HepG2 (cell line): ENCODE results near the gene RAB29. TPM values are rescaled to one million over a fixed set of nuclear protein-coding genes. Genes with fewer than 3 reads are reported as not detected.

Source experiments
- ATAC-seq: fragments of 200-7000 bp; cut with Tn5 transposase; 3 replicates; pipeline ENCODE4 v1.9.1; 2020; ENCODE audit warnings: mild to moderate bottlenecking, moderate library complexity
- BruUV-seq: library from RNA; stranded (reverse); fragments of 400-500 nt; replicated peaks from 2 replicates; lab custom pipeline; 2021; lab: Mats Ljungman, UMichigan
- CTCF ChIA-PET: fragments of 300-600 bp; formaldehyde crosslinking; extraction: SDS; loops from one replicate; lab custom pipeline; 2021; ENCODE audit warnings: low total read pairs, inconsistent platforms, low intra/inter-chr PET ratio; lab: Yijun Ruan, JAX
- POLR2A ChIA-PET: fragments of 350-600 bp; sonication (Branson Sonifier 250); formaldehyde crosslinking; loops from one replicate; lab custom pipeline; 2020; ENCODE audit warnings: antibody characterized with exemption, inconsistent platforms; lab: Yijun Ruan, JAX
- DNase-seq: peaks from one replicate; pipeline ENCODE4 v3.0.0-alpha.2; 2015; ENCODE audit warnings: low spot score
- FAIRE-seq: peaks from 3 replicates; lab custom pipeline; 2011; peaks lifted over from hg19 to GRCh38; lab: Jason Lieb, UNC
- H2AFZ ChIP-seq: one replicate; pipeline ENCODE4 v1.6.1; 2011; ENCODE audit warnings: low read length, inconsistent platforms
- H3K27ac ChIP-seq: fragments of 300-600 bp; 3 replicates; pipeline ENCODE4 v1.8.0; 2011; ENCODE audit warnings: mixed run types, mild to moderate bottlenecking, mixed read lengths, low read length, inconsistent platforms; ENCODE audit not compliant: insufficient read depth; ENCODE audit errors: extremely low read length
- H3K27me3 ChIP-seq, 2 experiments: fragments of 200-600 bp in 1 of 2; 2 replicates in 1 of 2; 3 replicates in 1 of 2; pipeline versions ENCODE4 v1.6.0 to v1.8.0; 2011; ENCODE audit warnings: low read length in 2 of 2, mild to moderate bottlenecking in 2 of 2, moderate library complexity in 2 of 2, inconsistent platforms in 1 of 2; ENCODE audit not compliant: insufficient read depth in 2 of 2, control insufficient read depth in 1 of 2
- H3K36me3 ChIP-seq, 2 experiments: fragments of 200-600 bp in 1 of 2; replicated peaks in 1 of 2; 2 replicates in 1 of 2; 3 replicates in 1 of 2; pipeline versions ENCODE4 v1.5.1 to v1.8.0; 2011; ENCODE audit warnings: low read length in 2 of 2, inconsistent platforms in 1 of 2; ENCODE audit not compliant: insufficient read depth in 2 of 2, control insufficient read depth in 1 of 2
- H3K4me1 ChIP-seq: 2 replicates; pipeline ENCODE4 v1.5.1; 2012; ENCODE audit warnings: low read length, inconsistent platforms; ENCODE audit not compliant: insufficient read depth
- H3K4me2 ChIP-seq: 2 replicates; pipeline ENCODE4 v1.6.0; 2011; ENCODE audit warnings: low read depth, low read length, inconsistent platforms
- H3K4me3 ChIP-seq, 3 experiments: fragments of 200-600 bp in 1 of 3; sonication (generic), shearing (Covaris generic) in 1 of 3; replicated peaks in 1 of 3; 2 replicates each; pipeline ENCODE4 v1.5.1; 2011 to 2016; ENCODE audit warnings: low read length in 3 of 3, inconsistent platforms in 2 of 3, low read depth in 2 of 3, mild to moderate bottlenecking in 2 of 3, control low read depth in 1 of 3, mixed read lengths in 1 of 3; ENCODE audit not compliant: insufficient read depth in 1 of 3
- H3K79me2 ChIP-seq: one replicate; pipeline ENCODE4 v1.6.1; 2011; ENCODE audit warnings: low read length, inconsistent platforms; ENCODE audit not compliant: insufficient read depth
- H3K9ac ChIP-seq: 2 replicates; pipeline ENCODE4 v1.6.0; 2011; ENCODE audit warnings: mild to moderate bottlenecking, low read depth, low read length, inconsistent platforms; ENCODE audit not compliant: insufficient read depth
- H3K9me3 ChIP-seq: 2 replicates; pipeline ENCODE4 v1.5.1; 2012; ENCODE audit warnings: mild to moderate bottlenecking, low read length
- H4K20me1 ChIP-seq: 2 replicates; pipeline ENCODE4 v1.6.0; 2011; ENCODE audit warnings: inconsistent platforms, mild to moderate bottlenecking, low read length, moderate library complexity; ENCODE audit not compliant: insufficient read depth
- ADNP ChIP-seq: sonication (generic); formaldehyde crosslinking; IDR thresholded peaks from 2 replicates; pipeline ENCODE4 v1.4.0; 2020; ENCODE audit warnings: missing genetic modification reagents
- CHCHD3 ChIP-seq: sonication (generic); formaldehyde crosslinking; IDR thresholded peaks from 2 replicates; pipeline ENCODE4 v1.8.0; 2022; ENCODE audit warnings: mild to moderate bottlenecking, missing genetic modification reagents, moderate library complexity
- DMTF1 ChIP-seq: sonication (generic); formaldehyde crosslinking; IDR thresholded peaks from 2 replicates; pipeline ENCODE4 v1.4.0; 2020; ENCODE audit warnings: mild to moderate bottlenecking, missing genetic modification reagents
- EP300 ChIP-seq, 3 experiments: sonication (generic) in 1 of 3; formaldehyde crosslinking in 1 of 3; IDR thresholded peaks; 2 replicates each; pipeline versions ENCODE4 v1.5.1 to v1.6.1; 2011 to 2020; ENCODE audit warnings: low read depth in 2 of 3, low read length in 2 of 3, borderline replicate concordance in 1 of 3, improper control_type of control experiment in 1 of 3, mild to moderate bottlenecking in 1 of 3, missing genetic modification reagents in 1 of 3, moderate library complexity in 1 of 3
- HIVEP1 ChIP-seq: sonication (generic); formaldehyde crosslinking; IDR thresholded peaks from 2 replicates; pipeline ENCODE4 v1.4.0; 2020; ENCODE audit warnings: mild to moderate bottlenecking, missing genetic modification reagents
- HOXA5 ChIP-seq: sonication (generic); formaldehyde crosslinking; IDR thresholded peaks from 2 replicates; pipeline ENCODE4 v1.4.0; 2020; ENCODE audit warnings: missing genetic modification reagents
- LCORL ChIP-seq, 2 experiments: fragments of 450-650 bp in 1 of 2; sonication (generic) in 1 of 2; formaldehyde crosslinking in 1 of 2; IDR thresholded peaks; 2 replicates each; pipeline versions ENCODE4 v1.5.0 to v1.6.1; 2017 to 2020; ENCODE audit warnings: antibody characterized with exemption in 1 of 2, missing genetic modification reagents in 1 of 2
- NBN ChIP-seq: fragments of 450-650 bp; conservative IDR thresholded peaks from 2 replicates; pipeline ENCODE4 v1.6.1; 2017
- SETDB1 ChIP-seq: sonication (generic); formaldehyde crosslinking; IDR thresholded peaks from 2 replicates; pipeline ENCODE4 v1.5.1; 2020; ENCODE audit warnings: missing genetic modification reagents, mild to moderate bottlenecking, borderline replicate concordance
- SRSF1 ChIP-seq: fragments of 200-400 bp; formaldehyde crosslinking; optimal IDR thresholded peaks from 2 replicates; pipeline ENCODE3; 2017; ENCODE audit warnings: mild to moderate bottlenecking, low read depth, low read length, moderate library complexity
- SYNCRIP ChIP-seq: fragments of 200-400 bp; formaldehyde crosslinking; IDR thresholded peaks from 2 replicates; pipeline ENCODE4 v1.6.1; 2018; ENCODE audit warnings: mild to moderate bottlenecking, low read depth, low read length; ENCODE audit not compliant: insufficient read depth
- TEAD2 ChIP-seq: sonication (generic); formaldehyde crosslinking; IDR thresholded peaks from 2 replicates; pipeline ENCODE4 v1.9.0; 2021; ENCODE audit warnings: missing genetic modification reagents
- U2AF1 ChIP-seq: fragments of 200-400 bp; formaldehyde crosslinking; optimal IDR thresholded peaks from 2 replicates; pipeline ENCODE3; 2017; ENCODE audit warnings: mild to moderate bottlenecking, low read depth, low read length
- ZBTB10 ChIP-seq: sonication (generic); formaldehyde crosslinking; IDR thresholded peaks from 2 replicates; pipeline ENCODE4 v1.4.0; 2020; ENCODE audit warnings: missing genetic modification reagents, borderline replicate concordance
- ZNF234 ChIP-seq: sonication (generic); formaldehyde crosslinking; conservative IDR thresholded peaks from 2 replicates; pipeline ENCODE4 v1.5.1; 2020; ENCODE audit warnings: mild to moderate bottlenecking, missing genetic modification reagents
- ZNF33B ChIP-seq: sonication (generic); formaldehyde crosslinking; IDR thresholded peaks from 2 replicates; pipeline ENCODE4 v1.5.1; 2020; ENCODE audit warnings: mild to moderate bottlenecking, missing genetic modification reagents
- ZNF570 ChIP-seq: sonication (generic); formaldehyde crosslinking; IDR thresholded peaks from 2 replicates; pipeline ENCODE4 v1.4.0; 2020; ENCODE audit warnings: mild to moderate bottlenecking, missing genetic modification reagents, borderline replicate concordance
- WGBS: methylation state at CpG from one replicate; pipeline ENCODE4 v1.1.6; 2017; ENCODE audit warnings: low lambda C conversion rate; 5-methylcytosine and 5-hydroxymethylcytosine counted together
- in situ Hi-C: cut with HindIII; loops from 2 replicates; pipeline ENCODE4 v1.10.0; 2017; ENCODE audit warnings: low pct_unique_long_range_greater_than_20kb; ENCODE audit not compliant: extremely low pct_ligation_motif_present
- intact Hi-C: fragments of 100-400 bp; cut with micrococcal nuclease; formaldehyde crosslinking; loops from one replicate; pipeline ENCODE4 v1.10.0; 2022; ENCODE audit not compliant: unreplicated experiment
- polyA plus RNA-seq, 8 experiments: library from polyadenylated mRNA; depleted of rRNA in 3 of 8; stranded (reverse) in 7 of 8; unstranded in 1 of 8; fragments of >200 nt; fragmentation: Illumina TruSeq in 4 of 8; extraction: Trizol in 4 of 8; gene quantifications; 2 replicates each; pipeline versions ENCODE4 v1.2.1 to v1.2.3, GENCODE V29; 2011 to 2016; ENCODE audit warnings: low read depth in 4 of 8, missing spikeins in 1 of 8, mixed read lengths in 1 of 8; ENCODE audit not compliant: insufficient read depth in 1 of 8
- total RNA-seq, 5 experiments: library from RNA; depleted of rRNA; stranded (reverse); fragments of >200 nt; fragmentation: Illumina TruSeq; extraction: Trizol; gene quantifications; 2 replicates each; pipeline ENCODE4 v1.2.3, GENCODE V29; 2016; ENCODE audit warnings: low read depth in 1 of 5
- TF ChIP-seq, protein P1 (sequence below): sonication (generic); formaldehyde crosslinking; IDR thresholded peaks from 2 replicates; pipeline ENCODE4 v1.4.0; 2020; ENCODE audit warnings: missing genetic modification reagents

RAB29 gene
- total and polyA plus RNA-seq, 2 of the 13 experiments (the other 11 are each of a cell fraction or from before 2014, with no cell fraction given) = 8.7 to 10.1 TPM

DNA sequence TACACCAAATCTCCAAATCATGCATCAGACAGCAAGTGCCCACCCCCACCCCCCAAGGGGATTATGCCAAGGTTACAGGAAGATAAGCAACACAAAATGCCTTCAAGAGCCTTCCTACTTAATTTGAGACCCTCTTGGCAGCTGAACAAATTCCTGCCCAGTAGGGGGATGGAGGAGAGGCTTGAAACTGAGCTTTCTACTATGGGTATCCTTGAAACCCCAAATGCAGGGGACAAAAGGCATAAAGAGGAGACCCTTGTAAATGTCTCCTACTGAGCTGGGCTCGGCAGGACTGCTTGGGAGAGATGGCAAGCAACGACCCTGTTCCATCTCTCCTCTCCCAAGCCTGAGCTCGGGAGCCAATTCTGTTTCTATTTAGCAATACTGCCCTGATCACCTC, 34.2 kb upstream of the RAB29 start:
- no peak overlapping the region for H2AFZ ChIP-seq
- peaks cover 5 to 18% of the 10 kb centered on the region in 2 experiments; a peak in 4 of 5 replicates for H3K27me3 ChIP-seq
- ChIA-PET CTCF (no interaction called here), POLR2A (no interaction called here)
- no peaks in the 10 kb centered on the region for H4K20me1 ChIP-seq
- intact Hi-C loops = loop anchor here (10.0 kb wide), 1 partner anchor 55 kb away; no protein-coding TSS in a partner anchor
- no peak for TF ChIP-seq SRSF1
- TF ChIP-seq U2AF1 = no peak
- TF ChIP-seq LCORL (IDR thresholded peaks at IDR 0.05) = no peak
- no peak for TF ChIP-seq LCORL (CRISPR knock-in tag; IDR thresholded peaks at IDR 0.05)
- TF ChIP-seq ZNF570 = no peak
- TF ChIP-seq EP300 (IDR thresholded peaks at IDR 0.05; ENCODE audit: low read depth in 2 of 2, low read length in 2 of 2) = no peak
- TF ChIP-seq EP300 (CRISPR knock-in tag; IDR thresholded peaks at IDR 0.05; ENCODE audit: borderline replicate concordance) = no peak
- no peak for TF ChIP-seq NBN
- no peak for TF ChIP-seq HIVEP1 (CRISPR knock-in tag)
- no peak for TF ChIP-seq DMTF1
- no peak for TF ChIP-seq ZNF234 (CRISPR knock-in tag)
- TF ChIP-seq SYNCRIP = no peak
- TF ChIP-seq, protein P1, sequence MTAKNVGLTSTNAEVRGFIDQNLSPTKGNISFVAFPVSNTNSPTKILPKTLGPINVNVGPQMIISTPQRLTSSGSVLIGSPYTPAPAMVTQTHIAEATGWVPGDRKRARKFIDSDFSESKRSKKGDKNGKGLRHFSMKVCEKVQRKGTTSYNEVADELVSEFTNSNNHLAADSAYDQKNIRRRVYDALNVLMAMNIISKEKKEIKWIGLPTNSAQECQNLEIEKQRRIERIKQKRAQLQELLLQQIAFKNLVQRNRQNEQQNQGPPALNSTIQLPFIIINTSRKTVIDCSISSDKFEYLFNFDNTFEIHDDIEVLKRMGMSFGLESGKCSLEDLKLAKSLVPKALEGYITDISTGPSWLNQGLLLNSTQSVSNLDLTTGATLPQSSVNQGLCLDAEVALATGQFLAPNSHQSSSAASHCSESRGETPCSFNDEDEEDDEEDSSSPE (CRISPR knock-in tag) = no peak
- TF ChIP-seq ZBTB10 (CRISPR knock-in tag) = no peak
- TF ChIP-seq CHCHD3 = no peak
- TF ChIP-seq ZNF33B (CRISPR knock-in tag) = no peak
- no peak for TF ChIP-seq ADNP (CRISPR knock-in tag)
- TF ChIP-seq SETDB1 (CRISPR knock-in tag) = no peak
- no peak for TF ChIP-seq TEAD2 (CRISPR knock-in tag)
- TF ChIP-seq HOXA5 (CRISPR knock-in tag) = no peak
- DNase-seq = no peak
- no peak for FAIRE-seq
- in situ Hi-C loops = no loop called here
- no peak overlapping the region for H3K9ac ChIP-seq
- H3K4me3 ChIP-seq = no peak overlapping the region
- WGBS = 31% methylated on average over 3 of the region's 3 CpGs
- H3K4me1 ChIP-seq = peaks cover 29% of the 10 kb centered on the region
- H3K79me2 ChIP-seq = no peaks in the 10 kb centered on the region
- no peak for ATAC-seq
- H3K4me2 ChIP-seq = no peak overlapping the region
- no peaks in the 10 kb centered on the region for H3K36me3 ChIP-seq
- no TSS peak for BruUV-seq
- no peaks in the 10 kb centered on the region for H3K9me3 ChIP-seq
- no peak overlapping the region for H3K27ac ChIP-seq
